ENCODE results near the gene DGCR2. TPM values are rescaled to one million over a fixed set of nuclear protein-coding genes. Genes with fewer than 3 reads are reported as not detected.

The DGCR2 gene
- total and polyA plus RNA-seq, 2 of the 4 experiments (the other 2 are of a cell fraction), result 17.2 to 35.4 TPM

GRCh38 chr22:19105867-19106802, 16.1 kb downstream of the DGCR2 start:
- Histone ChIP-seq H3K14ac (replicated peaks; ENCODE audit: low read depth, low read length) (no peak overlapping the region), H3K9me3 (ENCODE audit: control insufficient read depth, insufficient read depth, low read length) (no peaks in the 10 kb centered on the region), H3K23ac (ENCODE audit: low read depth, low read length) (no peak overlapping the region), H3K36me3 (ENCODE audit: control insufficient read depth, insufficient read depth, low read length) (no peaks in the 10 kb centered on the region), H3K27ac (ENCODE audit: insufficient read depth, low read length) (no peak overlapping the region), H2AFZ (replicated peaks; ENCODE audit: low read length, poor library complexity) (no peak overlapping the region), H3K4me1 (ENCODE audit: control insufficient read depth, insufficient read depth, low read length) (peaks cover 23% of the 10 kb centered on the region), H3K18ac (ENCODE audit: low read depth, low read length) (no peak overlapping the region), H3K9me1 (ENCODE audit: insufficient read depth, low read length) (peaks cover 24% of the 10 kb centered on the region), H3K9ac (ENCODE audit: low read depth, low read length) (no peak overlapping the region), H4K91ac (ENCODE audit: insufficient read depth, low read depth, low read length) (no peak overlapping the region), H4K8ac (ENCODE audit: low read depth in 2 of 2, low read length in 2 of 2) (no peak overlapping the region), H2BK5ac (ENCODE audit: low read depth, low read length, poor library complexity, severe bottlenecking) (no peak overlapping the region), H3K27me3 (ENCODE audit: control insufficient read depth, insufficient read depth, low read length) (no peaks in the 10 kb centered on the region), H3K56ac (ENCODE audit: extremely low read depth, insufficient read depth, low read length) (no peak overlapping the region), H3K4me2 (ENCODE audit: low read depth, low read length) (no peak overlapping the region), H2AK5ac (ENCODE audit: low read depth, low read length) (no peak overlapping the region), H4K20me1 (ENCODE audit: insufficient read depth, low read length) (peaks cover 87% of the 10 kb centered on the region), H3K4ac (ENCODE audit: low read depth, low read length) (no peak overlapping the region; the same call in 1 of the 2 replicates), H4K5ac (ENCODE audit: low read depth, low read length) (no peak overlapping the region), H3K79me1 (ENCODE audit: low read depth in 1 of 2, low read length in 2 of 2) (peaks cover 20 to 85% of the 10 kb centered on the region in 2 experiments), H3K4me3 (ENCODE audit: insufficient read depth, low read depth, low read length) (no peak overlapping the region), H2BK15ac (ENCODE audit: low read depth, low read length) (no peak overlapping the region), H2BK120ac (ENCODE audit: low read depth, low read length) (no peak overlapping the region), H2AK9ac (replicated peaks; ENCODE audit: low read depth, low read length, poor library complexity) (no peak overlapping the region), H2BK20ac (ENCODE audit: low read depth, low read length) (no peak overlapping the region)
- ChIA-PET CTCF (no interaction called here), POLR2A (ENCODE audit: unreplicated experiment) (no interaction called here)
- in situ Hi-C loops (cut with MboI; ENCODE audit: low sequenced_read_pairs), result no loop called here
- intact Hi-C loops (cut with micrococcal nuclease), result no loop called here
- DNase-seq (no peak), ATAC-seq (ENCODE audit: low read depth) (no peak)
- BruUV-seq (replicated peaks), result no TSS peak
- TF ChIP-seq RAD21 (IDR thresholded peaks at IDR 0.05; ENCODE audit: low read length), result peak; percentile 20; the same call in 1 of the 2 replicates
- no peak for TF ChIP-seq ELK1 (IDR thresholded peaks at IDR 0.05; ENCODE audit: borderline replicate concordance, low read depth, low read length)
- WGBS, 2 experiments (ENCODE audit: extremely low coverage in 2 of 2, insufficient read length in 1 of 2), result 90% methylated on average over 4 of the region's 18 CpGs; no CpG with 5 or more reads in 1 of the 2 experiments
- dilution Hi-C loops (cut with HindIII; ENCODE audit: low sequenced_read_pairs, unreplicated experiment), result no loop called here

All from IMR-90 (cell line).